Measurements from ENCODE around the gene TBC1D17.
"Not testable (repeated sequence)": the region's sequence is repeated elsewhere in the genome, so short reads cannot be mapped to it uniquely, and the experiment has no call there.

The TBC1D17 gene

DNA sequence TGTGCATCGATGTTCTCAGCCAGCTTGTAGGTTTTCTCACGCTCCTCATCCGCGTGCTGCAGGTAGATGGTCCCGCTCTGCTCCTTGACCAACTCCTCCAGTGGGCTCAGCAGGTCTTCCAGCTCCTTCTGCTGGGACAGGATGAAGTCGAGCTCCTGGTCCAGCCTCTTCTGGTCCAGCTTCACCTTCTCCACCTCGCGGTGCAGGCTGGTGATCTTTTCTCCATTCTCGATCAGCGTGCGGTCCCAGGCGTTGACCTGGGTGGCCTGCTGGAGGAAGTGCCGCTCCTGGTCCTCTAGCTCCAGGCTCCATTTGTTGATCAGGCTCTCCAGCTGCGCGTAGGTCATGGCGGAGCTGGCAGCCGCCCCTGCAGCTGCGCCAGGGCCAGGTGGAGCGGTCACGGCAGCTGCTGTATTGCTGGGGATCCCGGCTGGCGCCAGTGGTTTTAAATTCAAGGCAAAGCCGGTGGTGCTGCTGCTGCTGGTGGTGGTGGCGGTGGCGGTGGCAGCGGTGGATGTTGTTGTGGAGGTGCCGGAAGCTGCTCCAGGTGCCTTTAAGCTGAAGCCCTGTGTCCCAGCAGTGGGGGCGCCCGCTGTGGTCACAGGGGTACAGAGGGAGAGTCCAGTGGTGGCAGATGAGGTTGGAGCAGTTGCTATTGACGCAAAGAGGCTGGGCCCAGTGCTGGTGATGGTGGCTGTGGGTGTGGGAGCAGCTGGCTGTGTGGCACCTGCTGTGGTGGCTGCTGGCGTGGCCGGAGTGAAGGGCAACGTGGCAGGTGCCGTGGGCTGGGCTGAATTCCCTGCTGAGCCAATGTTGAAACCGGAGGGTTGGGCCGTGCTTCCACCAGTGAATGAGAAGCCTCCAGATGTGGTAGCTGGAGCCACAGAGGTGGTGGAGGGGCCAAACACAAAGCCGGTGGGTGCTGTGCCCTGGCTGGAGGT, 31.2 kb downstream of the TBC1D17 start:
- no peak overlapping the region for H3K4me3 ChIP-seq
- H3K27ac ChIP-seq: no peak overlapping the region

DNA sequence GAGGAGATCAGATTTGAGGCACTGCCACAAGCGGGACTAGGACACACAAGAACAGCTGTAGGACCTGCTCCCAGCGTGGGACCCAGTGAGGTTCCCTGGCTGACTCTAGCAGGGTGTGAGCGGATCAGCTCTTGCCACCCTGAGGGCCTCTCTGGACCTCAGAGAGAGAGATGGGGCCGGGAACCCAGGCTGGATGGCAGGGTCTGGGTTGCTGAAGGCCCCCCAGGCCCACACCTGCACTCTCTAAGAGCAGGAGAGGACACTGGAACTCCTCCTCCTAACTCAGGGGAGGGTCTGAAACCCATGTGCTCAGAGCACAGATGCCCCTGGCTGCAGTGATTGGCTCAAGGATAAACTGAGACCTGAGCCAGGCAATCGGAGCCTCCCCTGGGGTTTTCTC, 32.7 kb downstream of the TBC1D17 start:
- H3K4me3 ChIP-seq: no peak overlapping the region
- H3K27ac ChIP-seq: peak overlapping the region in 8 of 21 experiments; percentile 2 to 79 (median 48)

DNA sequence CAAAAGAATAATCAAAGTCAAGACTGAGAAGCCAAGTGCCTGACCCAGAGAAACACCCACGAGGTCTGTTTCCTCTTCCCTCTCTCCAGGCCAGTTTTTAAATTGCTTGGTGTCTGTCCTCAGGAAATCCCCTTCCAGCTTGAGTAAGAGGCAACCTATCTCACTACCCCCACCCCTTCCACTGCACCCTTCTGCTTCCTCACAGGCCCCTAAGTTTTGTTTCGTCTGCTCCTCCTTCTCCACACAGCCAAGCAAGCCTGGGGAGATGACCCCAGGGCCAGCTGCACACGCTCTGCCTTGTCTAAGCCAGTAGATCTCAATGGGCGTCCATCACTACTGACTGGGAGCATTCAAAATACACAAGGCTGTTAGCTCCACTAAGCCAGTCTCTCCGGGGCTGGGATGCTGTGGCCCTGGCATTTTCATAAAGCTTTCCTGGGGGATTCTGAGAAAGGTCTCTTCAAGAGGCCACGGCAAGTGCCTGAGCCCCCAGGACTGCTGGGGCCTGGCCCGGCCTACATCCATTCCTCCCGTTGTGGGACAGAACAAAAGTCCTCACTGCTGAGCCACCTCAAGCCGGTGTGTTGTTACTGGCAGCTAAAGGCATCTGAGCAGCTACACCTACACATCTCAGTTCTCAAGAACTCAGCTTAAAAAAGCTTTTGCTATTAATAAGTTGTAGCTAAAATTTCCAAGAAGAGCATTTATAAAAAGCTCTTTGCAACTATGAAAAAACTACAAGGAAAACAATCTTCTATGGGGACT, 34.1 kb downstream of the TBC1D17 start:
- Histone ChIP-seq H3K27ac (peak overlapping the region in 15 of 21 experiments; percentile 10 to 79 (median 51)), H3K4me3 (no peak overlapping the region)

DNA sequence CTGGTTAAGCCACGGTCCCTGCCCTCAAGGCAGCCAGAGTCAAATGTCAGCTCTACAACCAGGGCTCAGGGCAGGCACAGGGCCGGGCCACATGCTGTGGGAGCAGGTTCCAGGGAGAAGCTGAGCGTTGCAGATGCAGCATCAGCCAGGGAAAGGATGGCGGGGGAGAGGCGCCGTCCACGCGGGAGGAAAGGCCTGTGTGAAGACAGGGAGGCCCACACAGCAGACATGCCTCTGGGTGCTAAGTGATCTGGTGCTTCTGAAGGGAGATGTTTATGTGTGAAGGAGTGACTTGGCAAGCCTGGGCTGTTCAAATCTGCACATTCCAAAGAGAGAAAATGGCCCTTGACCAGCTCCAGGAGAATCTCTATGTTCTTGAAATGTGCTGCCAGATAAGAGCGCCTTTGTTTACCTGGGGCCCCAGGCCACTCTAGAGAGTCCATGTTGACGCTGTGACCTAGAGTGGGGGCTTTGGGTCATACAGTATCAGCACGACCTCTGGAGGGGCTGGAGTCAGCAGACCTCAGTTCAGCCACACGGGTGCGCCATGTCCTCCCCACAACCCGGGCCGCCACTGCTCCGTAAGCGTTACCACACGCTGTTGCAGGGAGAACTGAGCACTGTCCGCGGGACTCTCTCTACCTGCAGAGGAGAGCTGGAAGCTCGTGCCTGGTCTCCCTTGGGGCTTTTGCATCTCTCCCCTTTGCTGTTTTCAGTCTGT, 35.6 kb downstream of the TBC1D17 start:
- H3K27ac ChIP-seq: peak overlapping the region in 1 of 21 experiments; percentile 49
- no peak overlapping the region for H3K4me3 ChIP-seq

DNA sequence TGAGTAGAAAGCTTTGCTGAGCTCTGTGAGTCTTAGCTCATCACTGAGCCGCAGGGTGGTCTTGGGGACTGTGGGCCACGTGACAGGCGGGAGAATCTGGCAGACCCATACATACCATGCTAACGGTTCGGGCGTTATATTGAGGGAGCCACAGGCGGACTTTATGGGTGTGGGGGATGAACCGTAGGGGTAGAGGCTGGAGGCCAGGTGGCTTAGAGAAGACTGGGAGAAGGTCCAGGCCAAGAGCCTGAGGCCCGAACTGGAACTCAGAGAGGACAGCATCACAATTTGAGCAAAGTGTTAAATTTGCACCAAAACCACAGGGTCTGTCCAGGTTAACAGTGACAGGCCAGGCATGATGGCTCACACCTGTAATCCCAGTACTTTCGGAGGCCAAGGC, 36.2 kb downstream of the TBC1D17 start:
- no peak overlapping the region for H3K27ac ChIP-seq

DNA sequence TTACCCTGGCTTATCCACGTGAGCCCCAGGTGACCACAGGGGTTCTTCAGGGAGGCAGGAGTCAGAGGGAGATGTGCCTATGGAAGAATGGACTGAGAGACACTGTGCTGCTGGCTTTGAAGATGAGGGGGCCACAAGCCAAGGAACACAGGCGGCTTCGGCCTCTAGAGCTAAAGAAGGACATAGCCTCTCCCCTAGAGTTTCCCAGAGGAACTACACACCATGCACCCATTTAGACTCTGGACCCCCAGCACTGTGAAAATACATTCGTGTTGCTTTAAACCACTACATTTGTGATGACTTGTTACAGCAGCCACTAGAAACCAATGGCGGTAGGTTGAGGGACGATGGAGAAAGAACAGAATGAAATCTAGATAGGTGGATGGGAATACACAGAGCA, 37.8 kb downstream of the TBC1D17 start:
- peak overlapping the region in 1 of 21 experiments; percentile 39 for H3K27ac ChIP-seq
- H3K4me3 ChIP-seq: no peak overlapping the region

More for the DNA sequence above, 36.2 kb downstream of the TBC1D17 start:
- H3K4me3 ChIP-seq: no peak overlapping the region

DNA sequence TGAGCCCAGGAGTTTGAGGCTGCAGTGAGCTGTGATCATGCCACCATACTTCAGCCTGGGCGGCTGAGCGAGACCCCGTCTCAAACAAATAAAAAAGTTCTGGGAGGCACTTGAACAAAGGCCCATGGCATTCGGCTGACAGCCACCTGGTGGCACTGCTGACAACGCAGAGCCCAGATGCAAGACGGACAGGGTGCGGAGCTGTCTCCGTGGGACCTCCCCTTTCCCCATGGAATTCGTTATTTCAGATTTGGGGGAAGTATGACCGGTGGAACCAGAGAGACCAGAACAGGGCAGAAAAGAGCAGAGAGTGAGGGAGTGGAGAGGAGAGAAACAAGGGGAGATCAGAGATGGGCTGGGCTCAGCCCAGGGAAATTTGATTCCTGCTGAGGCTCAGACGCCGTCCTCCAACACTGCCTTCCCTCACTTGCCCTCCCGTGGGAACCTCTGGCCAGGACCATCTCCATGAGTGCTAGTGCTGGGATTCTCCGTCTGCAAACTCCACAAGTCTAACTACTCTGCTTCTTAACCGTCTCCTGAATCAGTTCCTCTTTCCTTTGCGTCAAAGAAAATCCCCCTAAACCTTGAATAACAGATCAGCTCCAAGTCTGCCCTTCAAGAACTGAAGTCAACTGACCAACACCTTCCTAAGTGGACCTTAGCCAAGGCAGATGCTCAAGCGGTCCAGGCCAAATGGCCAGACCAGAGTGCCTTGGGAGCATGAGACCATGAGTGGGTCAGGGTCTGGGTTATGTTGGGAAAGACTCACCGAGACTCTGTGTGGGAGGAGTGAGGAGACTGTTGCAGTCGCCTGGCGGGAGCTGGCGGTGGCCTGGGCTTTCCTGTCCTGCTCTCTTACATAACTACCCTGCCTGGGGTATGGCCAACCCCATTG, 39.6 kb downstream of the TBC1D17 start:
- Histone ChIP-seq H3K27ac (peak overlapping the region in 5 of 21 experiments; percentile 0 to 13 (median 7)), H3K4me3 (no peak overlapping the region)

DNA sequence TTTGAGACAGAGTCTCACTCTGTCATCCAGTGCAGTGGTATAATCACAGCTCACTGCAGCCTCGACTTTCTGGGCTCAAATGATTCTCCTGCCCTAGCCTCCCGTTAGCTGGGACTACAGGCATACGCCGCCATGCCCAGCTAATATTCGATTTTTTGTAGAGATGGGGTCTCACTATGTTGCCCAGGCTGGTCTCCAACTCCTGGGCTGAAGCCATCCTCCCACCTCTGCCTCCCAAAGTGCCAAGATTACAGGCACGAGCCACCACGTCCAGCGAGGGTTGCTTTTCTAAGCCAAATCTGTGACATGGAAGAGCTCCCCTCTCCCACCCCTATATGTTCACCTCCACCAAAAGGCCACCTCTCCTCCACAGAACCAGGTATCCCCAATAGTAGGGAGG, 40.6 kb downstream of the TBC1D17 start:
- Histone ChIP-seq H3K27ac (no peak overlapping the region), H3K4me3 (no peak overlapping the region)

DNA sequence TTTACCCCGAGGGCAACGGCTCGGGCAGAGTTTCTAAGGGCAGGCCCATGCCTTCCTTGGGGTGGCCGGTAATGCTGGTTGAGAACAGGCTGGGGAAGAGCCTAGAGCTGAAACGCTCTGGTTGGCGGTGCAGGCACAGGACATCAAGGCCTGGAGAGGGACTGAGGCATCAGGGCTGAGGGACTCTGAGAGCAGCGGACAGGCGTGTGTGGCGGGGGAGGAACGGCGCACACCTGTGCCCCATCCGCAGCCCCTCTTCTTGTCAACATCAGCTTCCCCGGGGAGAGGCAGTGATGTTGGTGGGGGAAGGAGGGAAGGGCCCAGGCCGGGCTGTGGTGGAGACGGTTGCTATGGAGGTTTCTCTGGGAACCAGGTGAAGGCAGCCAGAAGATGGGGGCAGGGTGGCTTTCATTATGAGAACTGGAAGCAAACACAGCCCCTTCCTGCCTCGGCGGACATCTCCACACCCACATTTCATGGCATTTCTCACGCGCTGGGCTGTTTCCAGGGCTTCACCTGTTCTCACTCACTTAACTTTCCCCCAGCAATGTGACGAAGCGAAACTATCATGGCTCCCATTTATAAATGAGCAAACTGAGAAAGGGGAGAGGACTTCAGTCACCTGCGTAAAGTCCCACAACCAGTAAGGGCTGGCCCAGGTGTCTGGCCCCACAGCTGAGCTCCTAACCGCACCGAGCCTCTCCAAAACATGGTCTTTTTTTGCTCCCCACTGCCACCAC, 43.3 kb downstream of the TBC1D17 start:
- Histone ChIP-seq H3K4me3 (no peak overlapping the region), H3K27ac (no peak overlapping the region)

DNA sequence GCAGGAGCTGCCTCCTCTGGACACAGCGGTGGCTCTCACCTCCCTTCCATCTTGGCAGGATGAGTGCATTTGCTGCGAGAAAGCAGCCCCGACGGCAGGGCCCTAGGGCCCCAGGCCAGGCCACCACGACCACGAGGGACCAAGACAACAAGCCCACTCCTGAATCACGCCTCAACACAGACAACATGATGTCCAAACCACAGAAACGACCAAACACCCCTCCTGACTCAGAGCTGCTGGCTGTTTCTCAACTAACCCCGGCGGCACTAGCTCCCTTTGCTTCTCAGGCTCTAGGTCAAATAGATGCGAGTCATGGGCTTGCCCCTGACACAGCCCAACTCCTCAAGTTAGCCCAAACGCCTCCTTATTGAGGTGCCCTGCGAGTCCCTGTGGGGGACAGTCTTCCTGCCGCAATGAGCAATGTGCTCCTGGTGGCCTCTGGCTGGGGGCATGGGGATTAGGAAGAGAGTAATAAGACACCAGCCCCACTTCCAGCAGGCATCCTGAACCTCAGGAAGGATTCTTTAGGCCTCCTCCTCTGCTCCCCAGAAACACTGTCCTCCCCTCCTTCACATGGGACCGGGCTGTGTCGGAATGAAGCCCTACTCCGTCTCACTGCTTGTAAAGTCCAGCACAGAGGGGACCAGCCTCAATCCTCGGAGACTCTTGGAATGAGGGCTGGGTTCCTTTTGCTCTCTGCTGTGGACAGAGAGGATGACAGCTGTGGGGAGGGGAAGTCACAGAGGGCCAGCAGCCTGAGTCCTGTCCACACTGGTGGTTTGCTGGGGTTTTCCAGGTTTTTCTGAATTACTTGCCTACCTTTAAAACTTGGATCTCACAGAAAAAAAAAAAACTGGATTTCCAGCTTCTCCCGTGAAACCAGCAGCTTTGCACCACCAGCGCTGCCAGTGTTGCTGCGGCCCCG, 44.6 kb downstream of the TBC1D17 start:
- peak overlapping the region in 6 of 21 experiments; percentile 19 to 55 (median 27) for H3K27ac ChIP-seq
- H3K4me3 ChIP-seq: no peak overlapping the region

DNA sequence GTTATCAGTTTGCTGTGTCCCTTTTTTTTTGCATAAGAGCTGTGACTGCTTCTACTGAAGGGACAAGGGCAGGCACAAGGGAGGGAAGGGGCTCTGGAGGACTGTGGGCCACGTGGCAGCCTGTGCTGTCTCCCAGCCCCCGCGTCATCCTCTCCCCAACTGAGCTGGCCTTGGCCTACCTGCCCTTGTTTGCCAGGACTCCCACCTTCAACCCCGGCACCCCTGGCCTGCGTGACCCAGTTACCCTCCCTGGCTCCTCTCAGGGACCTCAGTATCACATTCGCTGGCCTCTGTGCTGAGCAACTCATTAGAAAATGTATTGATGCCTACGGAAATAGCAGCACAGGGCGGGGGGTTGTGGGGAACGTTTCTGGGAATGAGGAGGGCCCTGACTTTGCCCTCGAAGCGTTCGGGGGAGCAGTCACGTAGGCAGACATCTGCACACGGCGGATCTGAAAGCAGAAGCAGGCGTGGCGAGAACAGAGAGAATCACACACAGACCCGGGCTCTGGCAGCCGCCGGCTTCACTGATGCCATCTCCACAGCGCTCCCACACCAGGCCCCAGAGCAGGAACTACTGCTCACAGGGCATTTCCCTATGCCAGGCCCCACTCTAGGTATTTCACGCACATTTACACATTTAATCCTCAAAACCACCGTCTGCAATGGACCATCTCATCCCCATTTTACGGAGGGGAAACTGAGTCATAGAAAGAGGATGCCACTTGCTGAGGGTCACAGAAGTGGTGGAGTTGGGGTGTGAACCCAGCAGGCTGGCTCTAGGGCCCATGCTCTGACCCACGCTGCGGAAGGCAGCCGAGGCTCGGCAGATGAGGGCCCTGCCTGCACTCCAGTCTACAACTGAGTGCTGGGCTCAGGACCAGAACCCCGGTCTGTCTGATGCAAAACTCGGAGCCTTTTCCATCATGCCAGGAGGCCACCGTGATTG, 45.8 kb downstream of the TBC1D17 start:
- Histone ChIP-seq H3K27ac (peak overlapping the region in 9 of 21 experiments; percentile 10 to 70 (median 44)), H3K4me3 (no peak overlapping the region)

DNA sequence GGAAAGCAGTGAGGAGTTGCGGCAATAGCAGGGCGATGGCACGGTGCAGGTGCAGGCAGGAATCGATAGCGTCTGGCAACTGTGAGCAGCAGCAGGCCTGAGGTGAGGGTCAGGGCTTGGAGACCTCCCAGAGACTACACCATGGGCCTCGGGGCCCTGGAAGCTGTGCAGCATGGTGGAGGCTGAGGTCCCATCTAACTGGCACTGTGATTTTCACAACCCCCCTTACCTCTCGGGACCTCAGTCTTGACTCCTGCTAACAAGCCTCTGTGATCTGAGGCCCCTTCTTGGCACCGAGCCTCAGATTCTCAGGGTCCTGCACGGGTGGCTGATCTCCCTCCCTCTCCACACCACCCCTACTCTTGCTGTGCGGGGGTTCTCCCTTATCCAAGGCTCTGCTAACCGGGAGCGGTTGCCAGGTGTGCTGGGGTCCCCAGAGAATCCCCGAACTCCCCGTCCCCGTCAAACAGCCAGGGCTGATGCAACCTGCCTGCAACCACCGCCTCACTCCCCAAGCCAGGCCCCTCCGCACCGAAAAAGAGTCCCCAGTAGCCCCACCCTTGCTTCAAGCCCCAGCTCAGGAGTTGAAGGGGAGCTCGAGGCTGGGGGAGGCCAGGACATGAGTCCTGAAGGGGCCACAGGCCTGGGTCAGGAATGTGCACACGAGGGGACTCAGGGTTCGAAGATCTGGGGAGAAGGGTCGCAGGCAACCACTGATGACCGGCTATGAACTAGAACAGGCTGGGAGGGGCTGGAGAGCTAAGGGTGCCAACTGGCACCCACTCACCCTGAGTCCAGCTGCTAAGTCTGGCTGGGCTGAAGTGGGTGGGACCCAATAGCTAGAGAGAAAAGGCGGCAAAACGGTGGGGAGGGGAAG, 46.7 kb downstream of the TBC1D17 start:
- peak overlapping the region in 5 of 21 experiments; percentile 7 to 70 (median 22) for H3K27ac ChIP-seq

DNA sequence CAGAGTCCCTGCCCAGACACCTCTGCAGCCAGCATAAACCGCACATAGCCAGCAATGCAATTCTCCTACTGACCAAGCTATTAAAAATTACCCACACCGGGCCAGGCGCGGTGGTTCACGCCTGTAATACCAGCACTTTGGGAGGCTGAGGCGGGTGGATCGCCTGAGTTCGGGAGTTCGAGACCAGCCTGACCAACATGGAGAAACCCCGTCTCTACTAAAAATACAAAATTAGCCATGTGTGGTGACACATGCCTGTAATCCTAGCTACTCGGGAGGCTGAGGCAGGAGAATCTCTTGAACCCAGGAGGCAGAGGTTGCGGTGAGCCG, 47.3 kb downstream of the TBC1D17 start:
- peak overlapping the region in 1 of 21 experiments; percentile 6 for H3K27ac ChIP-seq
- not testable (repeated sequence) for H3K4me3 ChIP-seq

More for the DNA sequence above, 46.7 kb downstream of the TBC1D17 start:
- no peak overlapping the region for H3K4me3 ChIP-seq

DNA sequence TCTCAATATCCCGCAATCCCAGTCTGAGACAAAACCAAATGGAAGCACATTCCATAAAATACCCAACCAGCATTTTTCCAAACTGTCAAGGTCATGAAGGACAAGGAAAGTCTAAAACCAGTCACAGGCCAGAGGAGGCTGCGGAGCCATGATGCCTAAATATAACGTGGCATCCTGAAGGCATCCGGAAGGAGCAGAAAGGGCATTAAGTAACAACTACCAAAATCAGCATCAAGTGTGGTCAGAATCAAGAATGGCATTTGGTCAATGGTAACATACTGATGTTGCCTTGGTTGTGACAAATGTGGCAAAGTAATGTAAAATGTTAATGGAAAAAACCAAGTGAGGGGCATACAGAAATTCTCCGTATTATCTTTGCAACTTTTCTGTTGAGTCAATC, 48.0 kb downstream of the TBC1D17 start:
- Histone ChIP-seq H3K4me3 (no peak overlapping the region), H3K27ac (no peak overlapping the region)

DNA sequence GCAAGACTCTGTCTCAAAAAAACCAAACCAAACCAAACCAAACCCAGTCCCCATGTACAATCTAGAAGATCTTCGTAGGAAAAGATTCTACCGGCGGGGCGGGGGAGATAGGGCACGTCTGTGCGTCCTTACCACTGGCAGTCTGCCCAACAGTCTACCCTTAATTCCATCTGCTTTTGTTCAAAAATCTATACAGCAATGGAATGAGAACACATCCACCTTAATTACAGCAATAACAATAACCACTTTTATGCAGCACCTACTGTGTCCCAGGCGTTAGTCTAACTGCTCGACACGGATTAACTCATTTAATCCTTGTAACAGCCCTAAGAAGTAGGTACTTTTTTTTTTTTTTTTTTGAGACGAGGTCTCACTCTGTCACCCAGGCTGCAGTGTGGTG, 49.0 kb downstream of the TBC1D17 start:
- no peak overlapping the region for H3K4me3 ChIP-seq
- H3K27ac ChIP-seq: no peak overlapping the region
